WTC11 (cell line): ENCODE measurements around the gene NCKAP5. TPM values are rescaled to one million over a fixed set of nuclear protein-coding genes. Genes with fewer than 3 reads are reported as not detected.

Experiments used
- ATAC-seq: fragments of 200-7000 bp; cut with Tn5 transposase; 2 replicates; pipeline ENCODE4 v1.10.0; 2021; ENCODE audit warnings: mild to moderate bottlenecking, moderate library complexity
- CTCF ChIA-PET: fragments of 300-600 bp; sonication (Branson Sonifier 250); formaldehyde crosslinking; loops from one replicate; lab custom pipeline; 2021; ENCODE audit warnings: antibody characterized with exemption; lab: Charles Lee
- POLR2A ChIA-PET: fragments of 350-600 bp; sonication (Branson Sonifier 250); formaldehyde crosslinking; loops from one replicate; lab custom pipeline; 2021; ENCODE audit warnings: antibody characterized with exemption; lab: Charles Lee
- DNase-seq: peaks from one replicate; pipeline ENCODE4 v3.0.0; 2021; ENCODE audit warnings: low spot score
- H3K27ac Mint-ChIP-seq: 2 replicates; pipeline ENCODE4 v1.8.0; 2021; ENCODE audit warnings: mixed read lengths
- H3K27me3 Mint-ChIP-seq: 2 replicates; pipeline ENCODE4 v1.8.0; 2021; ENCODE audit warnings: low read depth, mild to moderate bottlenecking, moderate library complexity, mixed read lengths
- H3K36me3 Mint-ChIP-seq: 2 replicates; pipeline ENCODE4 v1.8.0; 2021; ENCODE audit warnings: mixed read lengths
- H3K4me1 Mint-ChIP-seq: 2 replicates; pipeline ENCODE4 v1.8.0; 2022; ENCODE audit warnings: mixed read lengths
- H3K4me3 Mint-ChIP-seq: 2 replicates; pipeline ENCODE4 v1.8.0; 2021; ENCODE audit warnings: mild to moderate bottlenecking, moderate library complexity, mixed read lengths
- H3K9me3 Mint-ChIP-seq: 2 replicates; pipeline ENCODE4 v1.8.0; 2021; ENCODE audit warnings: mixed read lengths
- CREB1 ChIP-seq: sonication (generic); formaldehyde crosslinking; IDR thresholded peaks from 2 replicates; pipeline ENCODE4 v1.8.0; 2023; ENCODE audit warnings: mild to moderate bottlenecking, missing genetic modification reagents
- E2F4 ChIP-seq: sonication (generic); formaldehyde crosslinking; IDR thresholded peaks from 2 replicates; pipeline ENCODE4 v1.8.1; 2022; ENCODE audit warnings: low read depth, mild to moderate bottlenecking, moderate library complexity, missing genetic modification reagents, borderline replicate concordance
- EMX1 ChIP-seq: fragments of 250-450 bp; sonication (Bioruptor Pico); IDR thresholded peaks from 2 replicates; pipeline ENCODE4 v1.8.0; 2021; ENCODE audit warnings: mild to moderate bottlenecking
- FOXJ3 ChIP-seq: sonication (generic); formaldehyde crosslinking; IDR thresholded peaks from 2 replicates; pipeline ENCODE4 v1.9.0; 2021; ENCODE audit warnings: missing genetic modification reagents, mild to moderate bottlenecking, borderline replicate concordance
- FOXK1 ChIP-seq: sonication (generic); formaldehyde crosslinking; IDR thresholded peaks from 2 replicates; pipeline ENCODE4 v1.8.0; 2022; ENCODE audit warnings: mild to moderate bottlenecking, moderate library complexity, missing genetic modification reagents
- FOXP1 ChIP-seq: sonication (generic); formaldehyde crosslinking; IDR thresholded peaks from 2 replicates; pipeline ENCODE4 v1.8.0; 2022; ENCODE audit warnings: missing genetic modification reagents, mild to moderate bottlenecking, moderate library complexity, borderline replicate concordance
- GABPB1 ChIP-seq: sonication (generic); formaldehyde crosslinking; IDR thresholded peaks from 2 replicates; pipeline ENCODE4 v1.8.1; 2023; ENCODE audit warnings: mild to moderate bottlenecking, missing genetic modification reagents
- GRHL2 ChIP-seq: fragments of 250-450 bp; sonication (Bioruptor Pico); IDR thresholded peaks from 2 replicates; pipeline ENCODE4 v1.8.0; 2022; ENCODE audit warnings: mild to moderate bottlenecking, moderate library complexity; ENCODE audit not compliant: insufficient replicate concordance, severe bottlenecking
- IRF2 ChIP-seq: sonication (generic); formaldehyde crosslinking; IDR thresholded peaks from 2 replicates; pipeline ENCODE4 v1.8.0; 2022; ENCODE audit warnings: low read depth, missing genetic modification reagents, borderline replicate concordance
- MAX ChIP-seq: sonication (generic); formaldehyde crosslinking; IDR thresholded peaks from 2 replicates; pipeline ENCODE4 v1.8.0; 2022; ENCODE audit warnings: mild to moderate bottlenecking, missing genetic modification reagents
- MYBL2 ChIP-seq: sonication (generic); formaldehyde crosslinking; IDR thresholded peaks from 2 replicates; pipeline ENCODE4 v1.8.1; 2023; ENCODE audit warnings: mild to moderate bottlenecking, moderate library complexity, missing genetic modification reagents
- OVOL2 ChIP-seq: fragments of 250-450 bp; sonication (Bioruptor Pico); IDR thresholded peaks from 2 replicates; pipeline ENCODE4 v1.9.0; 2021; ENCODE audit warnings: mild to moderate bottlenecking, borderline replicate concordance
- RORB ChIP-seq: fragments of 250-450 bp; sonication (Bioruptor Pico); IDR thresholded peaks from 2 replicates; pipeline ENCODE4 v1.9.0; 2021; ENCODE audit warnings: mild to moderate bottlenecking
- SMAD3 ChIP-seq: sonication (generic); formaldehyde crosslinking; IDR thresholded peaks from 2 replicates; pipeline ENCODE4 v1.8.0; 2022; ENCODE audit warnings: missing genetic modification reagents, mild to moderate bottlenecking, borderline replicate concordance
- SMAD4 ChIP-seq: sonication (generic); formaldehyde crosslinking; IDR thresholded peaks from 2 replicates; pipeline ENCODE4 v1.8.0; 2022; ENCODE audit warnings: mild to moderate bottlenecking, missing genetic modification reagents
- USF2 ChIP-seq: sonication (generic); formaldehyde crosslinking; IDR thresholded peaks from 2 replicates; pipeline ENCODE4 v1.8.1; 2023; ENCODE audit warnings: mild to moderate bottlenecking, missing genetic modification reagents, moderate library complexity
- ZNF121 ChIP-seq: sonication (generic); formaldehyde crosslinking; IDR thresholded peaks from 2 replicates; pipeline ENCODE4 v1.8.0; 2023; ENCODE audit warnings: missing genetic modification reagents
- ZNF317 ChIP-seq: sonication (generic); formaldehyde crosslinking; IDR thresholded peaks from 2 replicates; pipeline ENCODE4 v1.8.1; 2023; ENCODE audit warnings: low read depth, mild to moderate bottlenecking, moderate library complexity, missing genetic modification reagents, borderline replicate concordance
- ZNF396 ChIP-seq: fragments of 250-450 bp; sonication (Bioruptor Pico); IDR thresholded peaks from 2 replicates; pipeline ENCODE4 v1.8.0; 2021; ENCODE audit warnings: mild to moderate bottlenecking, moderate library complexity, borderline replicate concordance
- ZNF532 ChIP-seq: fragments of 250-450 bp; sonication (Bioruptor Pico); IDR thresholded peaks from 2 replicates; pipeline ENCODE4 v1.9.0; 2021; ENCODE audit warnings: mild to moderate bottlenecking, borderline replicate concordance
- total RNA-seq: library from RNA; stranded (reverse); gene quantifications from 3 replicates; pipeline ENCODE4 v1.2.3, GENCODE V29; 2021
- TF ChIP-seq, protein P1 (sequence below): sonication (generic); formaldehyde crosslinking; IDR thresholded peaks from 2 replicates; pipeline ENCODE4 v1.8.1; 2022; ENCODE audit warnings: missing genetic modification reagents, borderline replicate concordance

NCKAP5 gene
- total RNA-seq, 1 experiment from 2014 or later: 0.55 TPM

DNA sequence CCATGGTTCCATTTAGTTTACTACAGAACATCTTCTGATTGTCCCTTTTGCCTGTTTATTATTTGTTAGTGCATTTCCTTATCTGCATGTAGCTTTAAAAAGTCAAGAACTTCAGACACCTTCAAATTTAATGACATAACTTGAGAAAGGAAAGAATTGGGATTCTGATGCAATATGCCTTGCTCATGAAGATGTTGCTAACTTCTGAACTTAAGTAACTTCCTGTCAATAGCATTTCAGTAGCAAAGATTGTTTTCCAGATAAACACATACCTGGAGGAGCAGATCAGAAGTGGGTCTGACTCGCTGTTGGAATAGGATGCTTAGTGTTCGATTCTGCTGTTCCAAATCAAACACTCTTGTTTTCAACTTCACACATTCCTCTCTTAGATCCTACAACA, 708.0 kb downstream of the NCKAP5 start (continued):
- TF ChIP-seq FOXK1 (CRISPR knock-in tag) (no peak), IRF2 (CRISPR knock-in tag) (no peak)

DNA sequence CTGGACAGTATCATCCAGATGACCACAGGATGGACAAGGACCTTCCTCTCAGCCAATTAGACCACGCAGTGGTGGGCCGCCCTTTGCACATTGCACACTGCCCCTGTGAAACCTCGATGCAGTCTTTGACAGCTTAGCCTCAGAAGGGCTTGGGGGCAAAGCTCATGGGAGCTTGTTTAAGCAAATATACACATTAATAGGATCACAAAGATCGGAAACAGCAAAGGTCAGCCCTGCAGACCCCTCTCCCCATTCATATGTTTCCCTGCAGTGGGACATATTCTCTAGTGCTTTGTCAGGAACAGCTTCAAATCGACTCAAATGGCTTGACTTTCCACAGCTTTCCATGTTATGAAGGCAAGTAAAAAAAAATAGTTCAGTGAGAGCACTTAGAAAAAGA, 708.7 kb downstream of the NCKAP5 start:
- TF ChIP-seq ZNF121 (CRISPR knock-in tag) (no peak), GRHL2 (no peak), USF2 (CRISPR knock-in tag) (no peak), E2F4 (CRISPR knock-in tag) (no peak), OVOL2 (CRISPR knock-in tag) (no peak), RORB (CRISPR knock-in tag) (no peak), MAX (CRISPR knock-in tag) (no peak), ZNF396 (CRISPR knock-in tag) (no peak), SMAD4 (no peak), CREB1 (CRISPR knock-in tag) (no peak), MYBL2 (no peak), FOXJ3 (CRISPR knock-in tag) (no peak), ZNF317 (CRISPR knock-in tag) (no peak), ZNF532 (CRISPR knock-in tag) (no peak), EMX1 (CRISPR knock-in tag) (no peak), SMAD3 (CRISPR knock-in tag) (no peak), GABPB1 (no peak), FOXP1 (CRISPR knock-in tag) (no peak)
- TF ChIP-seq, protein P1, sequence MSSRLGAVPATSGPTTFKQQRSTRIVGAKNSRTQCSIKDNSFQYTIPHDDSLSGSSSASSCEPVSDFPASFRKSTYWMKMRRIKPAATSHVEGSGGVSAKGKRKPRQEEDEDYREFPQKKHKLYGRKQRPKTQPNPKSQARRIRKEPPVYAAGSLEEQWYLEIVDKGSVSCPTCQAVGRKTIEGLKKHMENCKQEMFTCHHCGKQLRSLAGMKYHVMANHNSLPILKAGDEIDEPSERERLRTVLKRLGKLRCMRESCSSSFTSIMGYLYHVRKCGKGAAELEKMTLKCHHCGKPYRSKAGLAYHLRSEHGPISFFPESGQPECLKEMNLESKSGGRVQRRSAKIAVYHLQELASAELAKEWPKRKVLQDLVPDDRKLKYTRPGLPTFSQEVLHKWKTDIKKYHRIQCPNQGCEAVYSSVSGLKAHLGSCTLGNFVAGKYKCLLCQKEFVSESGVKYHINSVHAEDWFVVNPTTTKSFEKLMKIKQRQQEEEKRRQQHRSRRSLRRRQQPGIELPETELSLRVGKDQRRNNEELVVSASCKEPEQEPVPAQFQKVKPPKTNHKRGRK (CRISPR knock-in tag): no peak
- no peak for ATAC-seq
- no peak for DNase-seq
- H3K27me3 Mint-ChIP-seq: no peaks in the 10 kb centered on the region
- H3K4me1 Mint-ChIP-seq: peaks cover 19% of the 10 kb centered on the region
- H3K36me3 Mint-ChIP-seq: no peaks in the 10 kb centered on the region
- H3K4me3 Mint-ChIP-seq: no peak overlapping the region
- CTCF ChIA-PET: no interaction called here
- POLR2A ChIA-PET: no interaction called here
- H3K27ac Mint-ChIP-seq: no peak overlapping the region
- no peaks in the 10 kb centered on the region for H3K9me3 Mint-ChIP-seq
